Retinal pigment epithelial cell (primary cell): ENCODE data around the gene GALNT4.

Experiments
- DNase-seq: peaks from one replicate; pipeline ENCODE4 v3.0.0-alpha.2; 2010; ENCODE audit warnings: low read depth
- H3K4me3 ChIP-seq: 2 replicates; pipeline ENCODE4 v1.5.1; 2011; ENCODE audit warnings: mild to moderate bottlenecking, low read length, control low read depth, moderate library complexity
- CTCF ChIP-seq: conservative IDR thresholded peaks from 2 replicates; pipeline ENCODE4 v1.5.1; 2011; ENCODE audit warnings: low read depth, low read length, control low read depth, inconsistent platforms

Gene GALNT4

DNA sequence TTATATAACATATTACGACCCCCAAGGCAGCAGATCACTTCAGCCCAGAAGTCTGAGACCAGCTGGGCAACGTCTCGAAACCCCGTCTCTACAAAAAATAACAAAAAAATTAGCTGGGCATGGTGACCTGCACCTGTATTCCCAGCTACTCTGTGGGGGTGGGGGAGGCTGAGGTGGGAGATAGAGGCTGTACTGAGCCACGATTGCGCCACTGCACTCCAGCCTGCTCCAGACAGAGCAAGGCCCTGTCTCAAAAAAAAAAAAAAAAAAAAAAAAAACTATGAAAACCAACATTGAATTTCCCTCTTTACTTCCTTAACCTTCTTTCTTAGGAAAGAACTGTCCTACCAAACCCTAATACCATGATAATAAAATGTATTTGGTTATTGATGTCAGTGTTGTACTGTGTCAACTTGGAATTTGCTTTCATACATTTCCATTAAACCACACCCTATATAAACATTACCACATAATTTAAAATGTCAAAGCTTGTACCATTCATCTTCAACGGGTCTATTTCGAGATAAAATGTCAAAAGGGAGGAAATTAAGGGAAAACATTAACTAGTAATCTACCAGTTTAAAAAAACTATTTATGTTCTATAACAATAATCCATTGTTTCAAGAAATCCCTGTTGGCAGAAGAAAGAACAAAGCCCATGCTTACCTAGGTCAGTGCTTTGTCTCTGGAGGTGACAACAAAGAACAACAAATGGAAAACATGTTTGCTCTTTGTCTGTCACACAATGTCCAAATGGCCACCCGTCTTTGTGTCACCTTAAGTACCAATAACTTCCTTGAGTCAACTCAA is 17.4 kb downstream of the GALNT4 start:
- no peak overlapping the region for H3K4me3 ChIP-seq
- TF ChIP-seq CTCF: no peak
- no peak for DNase-seq

- DNase-seq: no peak
- TF ChIP-seq CTCF: no peak
- H3K4me3 ChIP-seq: no peak overlapping the region
Measured at GRCh38 chr12:89506050-89506449, 18.5 kb downstream of the GALNT4 start.

DNA sequence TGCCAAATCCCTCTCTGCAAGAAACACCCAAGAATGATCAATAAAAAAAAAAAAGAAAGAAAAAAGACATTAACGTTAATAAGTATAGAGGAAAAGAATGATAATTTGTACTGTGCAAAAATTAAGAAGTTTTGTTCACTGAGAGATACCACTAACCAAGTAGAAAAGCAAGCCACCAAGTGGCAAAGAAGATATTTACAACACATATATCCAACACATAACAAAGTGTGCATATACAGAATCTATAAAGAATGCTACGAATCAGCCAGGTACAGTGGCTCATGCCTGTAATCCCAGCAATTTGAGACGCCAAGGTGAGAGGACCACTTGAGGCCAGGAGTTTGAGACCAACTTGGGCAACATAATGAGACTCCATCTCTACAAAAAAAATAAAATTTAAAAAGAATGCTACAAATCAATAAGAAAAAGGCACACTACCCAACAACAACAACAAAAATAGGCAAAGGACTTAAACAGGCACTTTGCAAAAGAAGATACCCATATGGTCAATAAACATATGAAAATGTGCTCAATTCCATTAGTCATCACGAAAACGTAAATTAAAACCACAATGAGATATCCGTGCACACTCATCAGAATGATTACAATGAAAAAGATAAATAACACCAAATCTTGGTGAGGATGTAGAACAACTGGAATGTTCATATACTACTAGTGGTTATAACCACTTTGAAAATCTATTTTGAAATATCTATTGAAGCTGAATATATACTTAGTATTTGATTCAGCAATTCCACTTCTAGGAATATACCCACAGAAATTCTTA is 19.8 kb downstream of the GALNT4 start:
- H3K4me3 ChIP-seq: no peak overlapping the region
- DNase-seq: no peak
- TF ChIP-seq CTCF: peak; percentile 10

DNA sequence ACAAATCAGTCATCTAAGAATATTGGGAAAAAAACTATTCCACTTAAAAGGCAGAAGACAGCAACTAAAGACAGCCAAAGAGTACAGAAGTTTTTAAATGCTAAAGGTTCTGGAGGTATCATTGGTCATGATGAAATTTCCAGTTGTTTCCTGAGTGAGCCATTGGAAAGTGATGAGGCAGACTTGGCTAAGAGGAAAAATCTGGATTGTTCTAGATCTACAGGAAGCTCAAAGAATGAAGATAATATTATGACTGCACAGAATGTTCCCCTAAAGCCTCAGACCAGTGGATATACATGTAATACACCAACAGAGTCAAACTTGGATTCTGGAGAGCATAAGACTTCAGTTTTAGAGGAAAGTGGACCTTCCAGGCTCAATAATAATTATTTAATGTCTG is 22.8 kb downstream of the GALNT4 start:
- H3K4me3 ChIP-seq: no peak overlapping the region
- no peak for DNase-seq
- TF ChIP-seq CTCF: no peak

GRCh38 chr12:89499857-89500256 is 24.7 kb downstream of the GALNT4 start:
- no peak for DNase-seq
- no peak for TF ChIP-seq CTCF
- H3K4me3 ChIP-seq: no peak overlapping the region

DNA sequence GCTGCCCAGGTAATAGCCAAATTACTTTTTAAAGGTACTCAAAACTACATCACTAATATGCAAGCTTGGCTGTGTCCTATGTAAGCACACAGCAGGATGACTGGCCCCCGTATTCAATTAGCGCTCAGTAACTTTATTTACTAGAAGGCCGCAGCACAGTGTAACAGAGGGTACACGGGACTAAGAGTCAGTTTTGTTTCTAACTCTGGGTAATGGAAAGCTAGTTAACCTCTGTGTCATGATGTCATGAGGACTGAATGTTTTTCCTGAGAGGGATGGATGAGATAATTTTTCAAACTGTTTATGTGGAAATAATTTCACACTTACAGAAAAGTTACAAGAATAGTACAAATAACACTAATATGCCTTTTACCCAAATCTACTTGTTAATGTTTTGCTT is 27.1 kb downstream of the GALNT4 start:
- TF ChIP-seq CTCF: no peak
- DNase-seq: peak; percentile 33
- no peak overlapping the region for H3K4me3 ChIP-seq
